SK-N-MC (cell line): ENCODE results near the gene SNRK.

Experiments
- EZH2 ChIP-seq: fragments of 200-600 bp; sonication (generic); IDR thresholded peaks from one replicate; pipeline ENCODE4 v1.6.1; 2017; ENCODE audit warnings: antibody characterized with exemption
- POLR2AphosphoS5 ChIP-seq: IDR thresholded peaks from 2 replicates; pipeline ENCODE4 v1.6.1; 2012; ENCODE audit warnings: mild to moderate bottlenecking, low read depth, low read length, borderline replicate concordance

DNA sequence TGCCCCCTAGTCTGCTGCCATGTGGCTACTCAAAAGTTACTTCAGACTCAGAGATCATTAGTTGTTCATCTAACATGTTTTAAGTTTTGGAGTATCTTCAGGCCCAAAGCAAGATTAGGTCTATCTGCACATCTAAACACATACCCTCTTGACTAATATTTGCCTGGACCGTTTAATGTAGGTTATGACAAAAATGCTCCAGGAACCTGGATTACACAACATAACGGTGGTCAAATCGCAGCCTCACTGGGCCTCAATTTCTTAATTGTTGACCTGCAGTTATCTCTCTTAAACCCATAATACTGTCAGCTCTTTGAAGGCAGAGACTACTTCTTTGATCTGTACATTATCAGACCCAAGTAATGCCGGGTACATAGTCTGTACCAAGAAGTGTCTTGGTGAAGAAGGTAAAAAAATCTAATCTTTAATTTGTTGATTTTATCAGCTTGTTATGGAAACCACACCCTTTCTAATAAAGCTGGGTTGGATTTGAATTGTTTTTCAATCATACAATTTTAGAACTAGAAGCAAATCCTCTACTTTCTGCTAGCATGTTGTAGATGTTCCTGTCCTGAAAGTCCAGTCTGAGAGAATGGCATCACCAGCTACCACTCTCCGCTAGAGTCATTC lies 3.6 kb downstream of the SNRK start:
- TF ChIP-seq EZH2 (no peak), POLR2AphosphoS5 (no peak)
